ENCODE results near the gene CHRND.

Gene CHRND

DNA sequence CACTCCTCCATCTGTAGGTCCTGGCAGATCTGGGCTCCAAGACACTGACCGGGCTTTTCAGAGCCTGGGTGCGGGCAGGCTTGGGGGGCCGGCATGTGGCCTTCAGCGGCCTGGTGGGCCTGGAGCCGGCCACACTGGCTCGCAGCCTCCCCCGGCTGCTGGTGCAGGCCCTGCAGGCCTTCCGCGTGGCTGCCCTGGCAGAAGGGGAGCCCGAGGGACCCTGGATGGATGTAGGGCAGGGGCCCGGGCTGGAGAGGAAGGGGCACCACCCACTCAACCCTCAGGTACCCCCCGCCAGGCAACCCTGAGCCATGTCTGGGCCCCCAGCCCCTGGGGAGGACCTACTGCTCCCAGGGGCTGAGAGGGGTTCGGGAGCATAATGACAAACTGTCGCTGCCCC, 761 bp upstream of the CHRND start:
- TF ChIP-seq, protein P1, sequence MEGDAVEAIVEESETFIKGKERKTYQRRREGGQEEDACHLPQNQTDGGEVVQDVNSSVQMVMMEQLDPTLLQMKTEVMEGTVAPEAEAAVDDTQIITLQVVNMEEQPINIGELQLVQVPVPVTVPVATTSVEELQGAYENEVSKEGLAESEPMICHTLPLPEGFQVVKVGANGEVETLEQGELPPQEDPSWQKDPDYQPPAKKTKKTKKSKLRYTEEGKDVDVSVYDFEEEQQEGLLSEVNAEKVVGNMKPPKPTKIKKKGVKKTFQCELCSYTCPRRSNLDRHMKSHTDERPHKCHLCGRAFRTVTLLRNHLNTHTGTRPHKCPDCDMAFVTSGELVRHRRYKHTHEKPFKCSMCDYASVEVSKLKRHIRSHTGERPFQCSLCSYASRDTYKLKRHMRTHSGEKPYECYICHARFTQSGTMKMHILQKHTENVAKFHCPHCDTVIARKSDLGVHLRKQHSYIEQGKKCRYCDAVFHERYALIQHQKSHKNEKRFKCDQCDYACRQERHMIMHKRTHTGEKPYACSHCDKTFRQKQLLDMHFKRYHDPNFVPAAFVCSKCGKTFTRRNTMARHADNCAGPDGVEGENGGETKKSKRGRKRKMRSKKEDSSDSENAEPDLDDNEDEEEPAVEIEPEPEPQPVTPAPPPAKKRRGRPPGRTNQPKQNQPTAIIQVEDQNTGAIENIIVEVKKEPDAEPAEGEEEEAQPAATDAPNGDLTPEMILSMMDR (conservative IDR thresholded peaks at IDR 0.05; ENCODE audit: control insufficient read depth, insufficient read depth, low read depth, low read length), result no peak
- DNase-seq (ENCODE audit: low read depth), result no peak

GRCh38 chr2:232526372-232526941, 497 bp downstream of the CHRND start:
- no peak for DNase-seq (ENCODE audit: low read depth)
- TF ChIP-seq, protein P1 (conservative IDR thresholded peaks at IDR 0.05; ENCODE audit: control insufficient read depth, insufficient read depth, low read depth, low read length), result no peak

More for the DNA sequence above, 761 bp upstream of the CHRND start:
- H3K4me3 ChIP-seq (ENCODE audit: control insufficient read depth, low read depth, low read length), result no peak overlapping the region

GRCh38 chr2:232527905-232528470, 2.0 kb downstream of the CHRND start:
- H3K4me3 ChIP-seq (ENCODE audit: control insufficient read depth, low read depth, low read length), result no peak overlapping the region

More at GRCh38 chr2:232526372-232526941, 497 bp downstream of the CHRND start:
- H3K4me3 ChIP-seq (ENCODE audit: control insufficient read depth, low read depth, low read length), result no peak overlapping the region

GRCh38 chr2:232528746-232529460, 2.9 kb downstream of the CHRND start:
- TF ChIP-seq, protein P1 (conservative IDR thresholded peaks at IDR 0.05; ENCODE audit: control insufficient read depth, insufficient read depth, low read depth, low read length), result no peak
- no peak overlapping the region for H3K4me3 ChIP-seq (ENCODE audit: control insufficient read depth, low read depth, low read length)
- DNase-seq (ENCODE audit: low read depth), result no peak

More at GRCh38 chr2:232527905-232528470, 2.0 kb downstream of the CHRND start:
- no peak for DNase-seq (ENCODE audit: low read depth)
- TF ChIP-seq, protein P1 (conservative IDR thresholded peaks at IDR 0.05; ENCODE audit: control insufficient read depth, insufficient read depth, low read depth, low read length), result no peak

DNA sequence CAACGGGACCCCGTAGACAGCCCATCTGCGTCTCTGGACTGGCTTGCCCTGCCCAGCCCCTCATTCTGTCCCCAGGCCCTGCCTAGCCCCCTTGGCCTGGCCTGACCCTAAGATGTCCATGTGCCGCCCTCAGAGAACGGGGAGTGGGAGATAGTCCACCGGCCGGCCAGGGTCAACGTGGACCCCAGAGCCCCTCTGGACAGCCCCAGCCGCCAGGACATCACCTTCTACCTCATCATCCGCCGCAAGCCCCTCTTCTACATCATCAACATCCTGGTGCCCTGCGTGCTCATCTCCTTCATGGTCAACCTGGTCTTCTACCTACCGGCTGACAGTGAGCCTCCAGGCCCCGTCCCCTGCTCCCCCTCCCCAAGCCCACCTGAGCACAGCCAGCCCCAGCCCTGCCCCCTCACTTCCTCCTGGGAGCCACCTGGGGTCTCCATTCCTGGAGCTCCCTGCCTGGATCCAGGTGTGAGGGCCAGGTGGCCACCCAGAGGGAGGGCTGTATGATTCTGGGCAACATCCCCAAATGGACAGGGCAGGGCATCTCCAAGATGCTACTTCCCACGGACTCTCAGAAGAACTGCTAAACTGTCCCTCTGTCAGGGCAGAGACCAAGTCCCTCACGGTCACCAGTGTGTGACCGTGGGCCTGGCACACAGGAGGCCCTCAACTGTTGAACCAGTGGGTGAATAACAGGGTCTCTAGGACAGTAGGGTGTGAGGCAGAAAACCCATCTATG, 4.0 kb downstream of the CHRND start:
- H3K4me3 ChIP-seq (ENCODE audit: control insufficient read depth, low read depth, low read length), result no peak overlapping the region
- TF ChIP-seq, protein P1 (conservative IDR thresholded peaks at IDR 0.05; ENCODE audit: control insufficient read depth, insufficient read depth, low read depth, low read length), result no peak
- no peak for DNase-seq (ENCODE audit: low read depth)

GRCh38 chr2:232530626-232531260, 4.8 kb downstream of the CHRND start:
- no peak for DNase-seq (ENCODE audit: low read depth)
- TF ChIP-seq, protein P1 (conservative IDR thresholded peaks at IDR 0.05; ENCODE audit: control insufficient read depth, insufficient read depth, low read depth, low read length), result no peak
- no peak overlapping the region for H3K4me3 ChIP-seq (ENCODE audit: control insufficient read depth, low read depth, low read length)
